GM18508 (cell line): ENCODE data around the gene ARRDC4.

Experiments
- ATAC-seq: cut with Tn5 transposase; IDR thresholded peaks from one replicate; pipeline ENCODE4 v1.9.1; 2021; ENCODE audit warnings: moderate number of reproducible peaks; ENCODE audit not compliant: insufficient read depth, unreplicated experiment

Gene ARRDC4

DNA sequence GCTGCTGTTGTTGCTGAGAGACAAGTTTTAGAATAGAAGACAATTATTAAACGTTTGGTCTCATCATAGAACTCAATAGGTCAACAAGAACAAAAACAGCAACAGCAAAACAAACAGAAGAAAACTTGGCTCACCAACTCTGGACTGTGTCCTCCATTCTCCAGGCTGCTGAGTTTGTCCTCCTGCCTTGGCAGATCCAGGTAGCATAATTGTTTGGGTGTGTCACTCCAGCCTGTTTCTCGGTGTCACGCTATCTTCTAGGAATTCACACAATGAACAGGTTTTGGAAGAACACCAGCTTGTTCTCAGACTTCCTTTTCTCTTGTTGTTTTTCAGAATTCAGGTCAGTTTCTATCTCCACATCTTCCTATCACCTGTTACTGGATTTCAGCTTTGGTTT lies 34.7 kb downstream of the ARRDC4 start:
- no peak for ATAC-seq

- no peak for ATAC-seq
Measured at GRCh38 chr15:97995881-97996603, 35.5 kb downstream of the ARRDC4 start.

- no peak for ATAC-seq
Measured at GRCh38 chr15:97998307-97999071, 38.0 kb downstream of the ARRDC4 start.

- ATAC-seq: no peak
Measured at GRCh38 chr15:98000249-98001203, 40.0 kb downstream of the ARRDC4 start.

DNA sequence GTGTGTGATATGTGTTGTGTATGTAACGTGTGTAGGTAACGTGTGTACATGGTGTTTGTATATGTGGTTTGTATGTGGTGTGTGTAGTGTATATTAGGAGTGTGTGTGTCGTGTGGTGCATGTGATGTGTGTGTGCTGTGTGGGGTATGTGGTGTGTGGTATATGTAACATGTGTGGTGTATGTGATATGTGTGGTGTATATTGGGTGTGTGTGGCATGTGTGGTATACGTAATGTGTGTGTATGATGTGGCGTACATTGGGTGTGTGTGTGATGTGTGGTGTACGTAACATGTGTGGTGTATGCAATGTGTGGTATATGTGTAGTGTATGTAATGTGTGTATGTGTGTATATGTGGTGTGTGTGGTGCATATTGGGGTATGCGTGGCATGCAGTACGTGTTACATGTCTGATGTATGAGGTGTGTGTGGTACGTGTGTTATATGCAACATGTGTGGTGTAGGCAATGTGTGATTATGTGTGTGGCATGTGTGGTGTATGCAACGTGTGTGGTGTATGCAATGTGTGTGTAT lies 41.2 kb downstream of the ARRDC4 start:
- ATAC-seq: no peak

DNA sequence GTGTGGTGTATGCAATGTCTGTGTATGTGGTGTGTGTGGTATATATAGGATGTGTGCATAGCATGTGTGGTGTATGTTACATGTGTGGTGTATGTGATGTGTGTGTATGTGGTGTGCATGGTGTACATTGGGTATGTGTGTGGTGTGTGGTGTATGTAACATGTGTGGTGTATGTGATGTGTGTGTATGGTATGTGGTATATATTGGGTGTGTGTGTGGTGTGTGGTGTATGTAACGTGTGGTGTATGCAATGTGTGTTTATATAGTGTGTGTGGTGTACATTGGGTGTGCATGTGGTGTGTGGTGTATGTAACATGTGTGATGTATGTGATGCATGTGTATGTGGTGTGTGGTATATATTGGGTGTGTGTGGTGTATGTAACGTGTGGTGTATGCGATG lies 41.9 kb downstream of the ARRDC4 start:
- ATAC-seq: no peak

DNA sequence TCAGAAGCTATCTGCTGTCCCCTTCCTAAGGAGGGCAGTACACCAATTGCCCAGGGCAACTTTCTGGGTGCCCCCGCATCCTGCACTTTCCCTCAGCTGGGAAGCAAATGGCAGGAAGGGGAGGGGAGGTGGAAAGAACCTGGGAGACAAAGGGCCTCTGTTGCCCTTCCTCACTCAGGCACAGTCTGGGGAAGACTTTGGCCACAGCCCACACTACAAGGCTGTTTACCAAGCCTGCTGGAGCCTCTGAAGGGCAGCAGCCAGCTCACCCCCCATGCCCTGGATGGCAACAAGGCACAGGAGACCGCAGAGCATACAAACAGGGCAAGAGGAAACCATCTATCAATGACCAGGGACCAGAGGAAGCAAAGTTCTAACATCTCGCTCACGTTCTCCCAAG lies 42.4 kb downstream of the ARRDC4 start:
- no peak for ATAC-seq

- ATAC-seq: no peak
Measured at GRCh38 chr15:98003518-98003917, 43.0 kb downstream of the ARRDC4 start.

DNA sequence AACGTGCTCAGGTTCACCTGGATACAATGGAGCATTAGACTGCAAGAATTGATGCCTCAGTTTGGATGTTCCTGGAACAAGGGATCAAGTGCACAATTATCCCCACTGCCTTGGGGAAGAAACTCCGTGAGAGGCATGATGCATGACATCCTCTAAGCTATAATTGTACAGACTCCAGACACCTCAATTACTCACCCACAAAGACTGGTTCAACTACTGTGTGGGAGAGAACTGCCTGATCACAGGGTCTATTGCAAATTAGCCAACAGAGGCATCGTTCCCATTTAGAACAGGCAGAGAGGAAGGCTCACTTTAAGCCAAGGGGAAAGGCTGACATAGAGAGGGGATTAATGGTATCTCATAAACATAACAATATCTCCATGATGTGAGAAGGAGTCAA lies 43.5 kb downstream of the ARRDC4 start:
- no peak for ATAC-seq

DNA sequence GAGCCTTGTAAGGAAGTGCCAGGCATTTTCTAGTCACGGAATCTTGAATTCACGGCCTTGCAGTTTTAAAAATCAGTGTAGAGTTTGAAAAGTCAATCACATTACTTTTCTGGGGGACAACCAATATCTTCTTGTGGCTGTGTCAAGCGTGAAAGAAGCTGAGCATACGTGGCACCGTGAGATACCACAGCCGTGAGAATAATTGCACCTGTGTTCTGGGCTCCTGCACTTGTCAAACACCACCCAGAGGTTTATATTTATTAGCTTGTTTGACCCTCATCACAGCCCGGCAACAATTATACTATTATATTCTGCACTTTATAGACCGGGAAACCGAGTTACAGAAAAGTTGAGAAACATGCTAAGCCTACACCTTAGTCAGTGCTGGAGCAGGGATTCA lies 45.2 kb downstream of the ARRDC4 start:
- no peak for ATAC-seq

GRCh38 chr15:98009169-98009568 lies 48.7 kb downstream of the ARRDC4 start:
- no peak for ATAC-seq

- no peak for ATAC-seq
Measured at GRCh38 chr15:98009971-98010370, 49.5 kb downstream of the ARRDC4 start.

- ATAC-seq: no peak
Measured at GRCh38 chr15:98012354-98012753, 51.9 kb downstream of the ARRDC4 start.

DNA sequence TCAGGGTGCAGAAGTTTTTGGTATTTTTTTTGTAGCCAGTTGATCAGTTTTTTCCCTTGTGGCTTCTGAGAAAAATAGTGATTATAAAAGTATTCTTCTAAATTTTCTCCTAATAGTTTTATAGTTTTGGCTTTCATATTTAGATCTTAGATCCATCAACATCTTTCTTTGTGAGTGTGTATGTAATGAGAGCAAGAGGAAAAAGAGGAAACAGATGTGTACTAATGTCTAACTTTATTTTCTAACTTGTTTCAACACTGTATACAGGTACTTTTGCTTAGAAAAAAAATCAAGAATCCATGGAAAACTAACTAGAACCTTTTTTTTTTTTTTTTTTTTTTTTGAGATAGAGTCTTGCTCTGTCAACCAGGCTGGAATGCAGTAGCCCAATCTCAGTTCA lies 53.1 kb downstream of the ARRDC4 start:
- ATAC-seq: no peak

- no peak for ATAC-seq
Measured at GRCh38 chr15:98017150-98017964, 56.9 kb downstream of the ARRDC4 start.

DNA sequence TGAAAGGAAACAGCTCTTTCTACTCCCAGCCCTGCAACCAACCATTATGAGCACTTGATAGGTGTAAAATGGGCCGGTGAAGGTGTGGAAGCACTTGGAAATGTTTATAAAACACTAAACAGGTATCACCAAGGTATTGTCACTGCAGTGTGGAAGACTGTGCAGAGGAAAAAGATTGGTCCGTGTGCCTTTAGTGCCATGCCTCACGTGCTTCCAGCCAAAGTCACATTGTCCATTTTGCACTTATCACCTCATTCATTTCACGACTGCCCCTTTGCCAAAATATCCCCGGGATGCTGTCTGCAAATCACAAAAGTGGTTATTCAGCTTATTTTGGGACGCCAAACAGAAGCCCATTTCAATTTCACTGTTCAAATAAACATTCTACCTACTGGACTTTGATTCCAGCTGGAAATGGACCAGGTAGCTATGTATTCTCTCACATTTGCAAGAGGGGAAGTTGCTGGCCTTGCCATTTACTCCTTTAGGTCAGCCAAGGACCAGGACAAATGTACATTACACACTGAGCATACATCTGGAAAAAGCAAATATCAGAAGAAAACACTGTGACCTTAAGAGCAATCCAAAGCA lies 58.4 kb downstream of the ARRDC4 start:
- no peak for ATAC-seq
